T-cell (primary cell): ENCODE data around the gene GATC. TPM values are rescaled to one million over a fixed set of nuclear protein-coding genes. Genes with fewer than 3 reads are reported as not detected.
A peak's percentile ranks its signal among the peaks of the same experiment; 100 is the strongest.

ENCODE experiments used
- ATAC-seq, 4 experiments: fragments of 200-7000 bp in 3 of 4; fragments of 150-1000 bp in 1 of 4; cut with Tn5 transposase; replicated peaks in 1 of 4; 1 replicate in 3 of 4; 2 replicates in 1 of 4; pipeline ENCODE4 v1.10.0; 2021; ENCODE audit warnings: moderate library complexity in 3 of 4, mild to moderate bottlenecking in 2 of 4, moderate number of reproducible peaks in 1 of 4
- CTCF ChIA-PET, 2 donors: fragments of 300-600 bp; sonication (Branson Sonifier 250); formaldehyde crosslinking; loops; one replicate each; lab custom pipeline; 2022; ENCODE audit warnings: antibody characterized with exemption in 2 of 2; lab: Charles Lee
- POLR2A ChIA-PET, 2 donors: fragments of 300-600 bp; sonication (Branson Sonifier 250); formaldehyde crosslinking; loops; one replicate each; lab custom pipeline; 2022; ENCODE audit warnings: antibody characterized with exemption in 2 of 2; lab: Charles Lee
- DNase-seq, 35 experiments: peaks; one replicate each; pipeline versions ENCODE4 v3.0.0 to v3.0.0-alpha.2; 2013 to 2023
- H3K27ac ChIP-seq: one replicate; pipeline ENCODE4 v1.5.1; 2013; ENCODE audit warnings: low read length
- H3K27me3 ChIP-seq, 2 experiments: replicated peaks in 1 of 2; 1 replicate in 1 of 2; 2 replicates in 1 of 2; pipeline versions ENCODE4 v1.6.1 to v1.7.0; 2013; ENCODE audit warnings: low read length in 1 of 2, mixed read lengths in 1 of 2; ENCODE audit not compliant: control insufficient read depth in 2 of 2, insufficient read depth in 2 of 2; ENCODE audit errors: extremely low read depth in 1 of 2
- H3K36me3 ChIP-seq, 2 donors: 1 replicate in 1 of 2; 2 replicates in 1 of 2; pipeline versions ENCODE4 v1.6.1 to v1.7.0; 2013; ENCODE audit warnings: low read length in 1 of 2; ENCODE audit not compliant: control insufficient read depth in 2 of 2, insufficient read depth in 1 of 2; ENCODE audit errors: extremely low read depth in 1 of 2
- H3K4me1 ChIP-seq, 2 experiments: 1 replicate in 1 of 2; 2 replicates in 1 of 2; pipeline versions ENCODE4 v1.6.1 to v1.7.0; 2013; ENCODE audit warnings: low read length in 2 of 2, mixed read lengths in 1 of 2; ENCODE audit not compliant: insufficient read depth in 2 of 2, control insufficient read depth in 1 of 2; ENCODE audit errors: extremely low read depth in 1 of 2
- H3K4me3 ChIP-seq, 2 donors: 1 replicate in 1 of 2; 2 replicates in 1 of 2; pipeline versions ENCODE4 v1.5.1 to v1.7.0; 2013; ENCODE audit warnings: mild to moderate bottlenecking in 2 of 2, low read length in 1 of 2, moderate library complexity in 1 of 2; ENCODE audit not compliant: control insufficient read depth in 1 of 2; ENCODE audit errors: extremely low read depth in 1 of 2
- H3K9me3 ChIP-seq: 2 replicates; pipeline ENCODE4 v1.7.0; 2013
- H3K27ac Mint-ChIP-seq, 2 donors: one replicate each; pipeline ENCODE4 v1.8.0; 2020 to 2021; ENCODE audit warnings: mild to moderate bottlenecking in 2 of 2, mixed read lengths in 2 of 2
- H3K27me3 Mint-ChIP-seq, 2 donors: one replicate each; pipeline ENCODE4 v1.8.0; 2021 to 2022; ENCODE audit warnings: mixed read lengths in 2 of 2
- H3K36me3 Mint-ChIP-seq: one replicate; pipeline ENCODE4 v1.8.0; 2021; ENCODE audit warnings: mixed read lengths
- H3K4me1 Mint-ChIP-seq, 3 donors: one replicate each; pipeline ENCODE4 v1.8.0; 2020 to 2022; ENCODE audit warnings: mixed read lengths in 3 of 3, mild to moderate bottlenecking in 1 of 3
- H3K4me3 Mint-ChIP-seq, 3 donors: one replicate each; pipeline ENCODE4 v1.8.0; 2020 to 2022; ENCODE audit warnings: mild to moderate bottlenecking in 3 of 3, mixed read lengths in 3 of 3, moderate library complexity in 3 of 3
- H3K9me3 Mint-ChIP-seq, 3 donors: one replicate each; pipeline ENCODE4 v1.8.0; 2020 to 2022; ENCODE audit warnings: mixed read lengths in 3 of 3
- WGBS: methylation state at CpG from one replicate; pipeline ENCODE4 v1.1.5; 2013; ENCODE audit warnings: missing lambda C conversion rate; ENCODE audit not compliant: insufficient coverage; 5-methylcytosine and 5-hydroxymethylcytosine counted together
- total RNA-seq, 35 experiments: library from RNA in 6 of 35; stranded (reverse) in 6 of 35; fragments of 120-200 nt in 1 of 35; gene quantifications; one replicate each; pipeline versions ENCODE4 v1.2.1 to v1.2.4 and lab custom pipeline; 2013 to 2026

GATC gene
- total RNA-seq, 5 donors from 2014 or later (not counting 1 experiment from before 2014, with no cell fraction given) = 15.9 to 47.2 (median 30.3) TPM

DNA sequence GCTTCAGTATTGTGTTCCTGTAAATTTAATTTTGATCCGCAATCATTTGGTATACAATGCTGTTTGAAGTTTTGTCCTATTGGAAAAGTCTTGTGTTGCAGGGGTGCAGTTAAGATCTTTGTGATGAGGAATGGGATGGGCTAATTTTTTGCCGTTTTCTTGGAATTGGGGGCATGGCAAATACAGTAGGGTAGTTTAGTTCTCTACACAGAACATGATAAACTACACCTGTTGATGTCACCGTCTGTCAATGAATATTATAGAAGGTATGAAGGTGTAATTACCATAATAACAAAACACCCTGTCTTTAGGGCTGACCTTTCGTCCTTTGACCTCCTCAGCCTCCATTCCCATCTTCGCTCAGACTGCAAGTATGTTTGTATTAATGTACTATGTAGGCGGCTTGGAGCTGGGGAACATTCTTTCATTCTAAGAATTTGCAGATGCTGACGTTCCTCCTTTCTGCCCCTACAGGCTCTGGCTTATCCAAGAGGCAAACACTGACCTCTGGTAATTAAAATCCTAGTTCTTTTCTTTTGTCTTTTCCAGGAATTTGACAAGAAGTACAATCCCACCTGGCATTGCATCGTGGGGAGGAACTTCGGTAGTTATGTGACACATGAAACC lies 51.4 kb downstream of the GATC start:
- no peak for DNase-seq
- H3K4me1 ChIP-seq = peaks cover 15 to 16% of the 10 kb centered on the region in 2 experiments
- peaks cover 3 to 11% of the 10 kb centered on the region in 2 donors for H3K36me3 ChIP-seq
- 83% methylated on average over 1 of the region's 9 CpGs for WGBS
- peak overlapping the region; percentile 83 to 97 for H3K4me3 ChIP-seq
- H3K27ac Mint-ChIP-seq = peak overlapping the region; percentile 90 to 93
- no peaks in the 10 kb centered on the region for H3K27me3 ChIP-seq
- no peaks in the 10 kb centered on the region for H3K9me3 Mint-ChIP-seq
- ChIA-PET POLR2A (interaction anchor here in 1 of 2 donors (0.7 to 2.1 kb wide), 2 partner anchors 31 to 296 kb away, joined by 3 to 6 read pairs; partner anchors contain the start of genes COQ5 and RPLP0), CTCF (interaction anchor here in 1 of 2 donors (0.8 kb wide), 1 partner anchor 43 kb away, joined by 3 read pairs; no protein-coding TSS in a partner anchor)
- no peak for ATAC-seq
- H3K36me3 Mint-ChIP-seq = peaks cover 15% of the 10 kb centered on the region
- no peak overlapping the region for H3K27ac ChIP-seq
- peak overlapping the region; percentile 88 to 96 (median 91) for H3K4me3 Mint-ChIP-seq
- H3K4me1 Mint-ChIP-seq = peaks cover 29 to 37% (median 33%) of the 10 kb centered on the region in 3 donors
- no peaks in the 10 kb centered on the region for H3K9me3 ChIP-seq
- H3K27me3 Mint-ChIP-seq = no peaks in the 10 kb centered on the region

DNA sequence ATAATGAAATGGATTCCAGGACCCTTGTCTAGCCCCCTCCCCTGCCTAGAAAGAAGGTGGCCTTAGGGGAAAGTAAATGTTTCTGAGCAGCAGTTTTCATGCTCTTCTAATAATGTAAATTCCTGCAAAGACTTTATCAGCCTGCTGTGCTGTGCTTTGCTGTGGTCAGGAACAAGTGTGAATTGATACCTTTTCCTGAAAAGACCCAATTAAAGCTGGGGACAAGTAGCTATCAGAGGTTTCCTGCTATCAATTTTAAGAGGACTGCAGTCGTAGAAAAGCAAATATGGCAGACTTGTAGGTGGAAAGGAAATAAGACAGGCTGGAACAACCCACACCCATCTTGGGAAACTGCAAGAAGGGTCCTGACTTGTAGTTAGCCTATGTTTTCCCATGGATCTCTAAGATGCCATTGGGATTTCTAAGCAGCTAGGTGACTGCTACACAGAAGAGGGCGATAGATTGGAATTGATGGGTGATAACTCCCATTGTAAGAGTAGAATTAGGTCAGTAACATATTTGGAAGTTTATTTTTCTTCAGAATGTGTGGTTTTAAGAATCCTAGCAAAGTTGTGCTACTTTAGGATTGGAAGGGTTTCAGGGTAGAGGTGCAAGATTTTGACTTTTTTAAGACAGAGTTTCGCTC lies 52.7 kb downstream of the GATC start:
- DNase-seq (no peak), ATAC-seq (no peak)
- Mint-ChIP-seq H3K27ac (peak overlapping the region; percentile 59 to 93), H3K9me3 (no peaks in the 10 kb centered on the region), H3K27me3 (no peaks in the 10 kb centered on the region), H3K4me1 (peaks cover 29 to 37% (median 33%) of the 10 kb centered on the region in 3 donors), H3K4me3 (no peak overlapping the region), H3K36me3 (peaks cover 26% of the 10 kb centered on the region)
- peaks cover 6 to 21% of the 10 kb centered on the region in 2 donors for H3K36me3 ChIP-seq
- no peaks in the 10 kb centered on the region for H3K27me3 ChIP-seq
- no peak overlapping the region for H3K27ac ChIP-seq
- 96% methylated on average over 2 of the region's 3 CpGs for WGBS
- H3K9me3 ChIP-seq = no peaks in the 10 kb centered on the region
- ChIA-PET CTCF (interaction anchor here in 1 of 2 donors (1.1 kb wide), 2 partner anchors 53 to 473 kb away, joined by 3 to 4 read pairs; no protein-coding TSS in a partner anchor), POLR2A (interaction anchor here in 1 of 2 donors (0.6 kb wide), 1 partner anchor 18 kb away, joined by 3 read pairs; no protein-coding TSS in a partner anchor)
- H3K4me3 ChIP-seq = no peak overlapping the region
- peaks cover 15 to 16% of the 10 kb centered on the region in 2 experiments for H3K4me1 ChIP-seq

DNA sequence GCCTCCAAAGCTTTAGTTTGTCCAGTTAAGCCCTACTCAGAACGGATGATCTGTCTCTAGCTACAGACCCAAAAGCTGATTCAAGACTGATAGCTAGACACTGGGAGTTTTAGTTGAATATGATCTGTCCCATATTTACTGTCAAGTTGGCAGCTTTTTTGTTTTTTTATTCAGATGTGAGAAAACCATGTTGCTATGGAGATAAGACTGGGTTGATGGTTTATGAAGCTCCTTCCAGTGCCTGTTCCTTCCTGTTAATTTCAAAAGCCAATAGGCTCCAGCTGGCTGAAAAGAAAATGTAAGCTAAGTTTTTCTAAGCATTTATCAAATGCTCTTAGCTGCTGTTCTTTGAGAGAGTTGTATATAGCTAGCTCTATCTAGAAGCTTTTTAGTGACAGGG lies 54.3 kb downstream of the GATC start:
- Histone ChIP-seq H3K4me1 (peaks cover 10 to 11% of the 10 kb centered on the region in 2 experiments), H3K9me3 (no peaks in the 10 kb centered on the region), H3K4me3 (no peak overlapping the region), H3K36me3 (peaks cover 6 to 29% of the 10 kb centered on the region in 2 donors), H3K27me3 (no peaks in the 10 kb centered on the region), H3K27ac (no peak overlapping the region)
- Mint-ChIP-seq H3K4me1 (peaks cover 21 to 31% (median 29%) of the 10 kb centered on the region in 3 donors), H3K4me3 (no peak overlapping the region), H3K27ac (peak overlapping the region; percentile 12 to 47), H3K36me3 (peaks cover 27% of the 10 kb centered on the region), H3K9me3 (no peaks in the 10 kb centered on the region), H3K27me3 (no peaks in the 10 kb centered on the region)
- DNase-seq (no peak), ATAC-seq (no peak)
- POLR2A ChIA-PET = interaction anchor here in 1 of 2 donors (0.6 to 0.7 kb wide), 2 partner anchors 61 to 66 kb away, joined by 3 to 5 read pairs; no protein-coding TSS in a partner anchor
- CTCF ChIA-PET = interaction anchor here (0.7 to 1.1 kb wide), 5 partner anchors 10 to 31 kb away, joined by 3 to 5 read pairs (median 4); partner anchors contain the start of genes COQ5 (in 1 of the 2) and SRSF9 (in 1 of the 2)
- no CpG with 5 or more reads among the region's 1 CpG for WGBS

DNA sequence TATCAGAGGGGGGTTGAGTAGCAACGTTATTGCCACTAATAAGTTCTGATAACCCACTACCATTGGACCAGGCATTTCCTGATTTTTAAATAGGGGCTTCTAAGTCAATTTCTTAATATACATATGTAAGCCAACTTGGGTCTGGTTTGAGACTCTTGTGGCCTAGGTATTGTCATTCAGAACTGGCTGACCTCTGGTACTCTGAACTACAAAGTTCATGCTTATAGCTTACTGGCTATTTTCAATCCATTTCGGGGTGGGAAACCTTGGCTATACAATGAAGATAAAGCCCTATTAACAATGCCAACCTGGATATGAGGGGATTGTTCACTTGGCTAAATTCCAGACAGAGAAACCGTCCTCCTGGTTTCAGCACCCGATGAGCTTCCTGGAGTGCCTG lies 58.3 kb downstream of the GATC start:
- POLR2A ChIA-PET = interaction anchor here in 1 of 2 donors (1.2 kb wide), 1 partner anchor 10 kb away, joined by 3 read pairs; no protein-coding TSS in a partner anchor
- no peak overlapping the region for H3K27ac Mint-ChIP-seq
- CTCF ChIA-PET = interaction anchor here (0.6 to 0.7 kb wide), 2 partner anchors 23 to 556 kb away, joined by 3 to 4 read pairs; no protein-coding TSS in a partner anchor
- no peaks in the 10 kb centered on the region for H3K27me3 Mint-ChIP-seq
- no peaks in the 10 kb centered on the region for H3K9me3 Mint-ChIP-seq
- Histone ChIP-seq H3K27ac (no peak overlapping the region), H3K4me3 (no peak overlapping the region), H3K4me1 (no peaks in the 10 kb centered on the region), H3K36me3 (peaks cover 13 to 42% of the 10 kb centered on the region in 2 donors), H3K9me3 (no peaks in the 10 kb centered on the region), H3K27me3 (no peaks in the 10 kb centered on the region)
- DNase-seq = no peak
- H3K4me3 Mint-ChIP-seq = no peak overlapping the region
- H3K4me1 Mint-ChIP-seq = peaks cover 3 to 8% (median 5%) of the 10 kb centered on the region in 3 donors
- peaks cover 28% of the 10 kb centered on the region for H3K36me3 Mint-ChIP-seq
- 100% methylated on average over 1 of the region's 4 CpGs for WGBS
- ATAC-seq = no peak

DNA sequence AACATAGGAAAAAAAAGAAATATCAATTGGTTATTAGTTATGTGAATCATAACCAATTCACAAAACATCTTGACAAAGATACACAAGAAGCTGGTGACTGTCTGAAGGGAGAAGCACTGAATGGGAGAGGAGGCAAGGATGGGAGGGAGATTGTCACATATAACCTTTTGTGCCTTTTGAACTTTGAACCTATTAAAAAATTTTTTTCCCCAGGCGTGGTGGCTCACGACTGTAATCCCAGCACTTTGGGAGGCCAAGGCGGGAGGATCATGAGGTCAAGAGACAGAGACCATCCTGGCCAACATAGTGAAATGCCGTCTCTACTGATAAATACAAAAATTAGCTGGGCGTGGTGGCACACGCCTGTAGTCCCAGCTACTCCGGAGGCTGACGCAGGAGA lies 62.3 kb downstream of the GATC start:
- no peaks in the 10 kb centered on the region for H3K4me1 ChIP-seq
- 98% methylated on average over 8 of the region's 8 CpGs for WGBS
- ChIA-PET CTCF (interaction anchor here in 1 of 2 donors (0.7 kb wide), 1 partner anchor 174 kb away, joined by 7 read pairs; no protein-coding TSS in a partner anchor), POLR2A (no interaction called here)
- H3K36me3 Mint-ChIP-seq = peaks cover 27% of the 10 kb centered on the region
- no peaks in the 10 kb centered on the region for H3K9me3 ChIP-seq
- H3K27ac ChIP-seq = no peak overlapping the region
- no peak overlapping the region for H3K4me3 Mint-ChIP-seq
- DNase-seq (no peak), ATAC-seq (no peak)
- H3K36me3 ChIP-seq = peaks cover 8 to 48% of the 10 kb centered on the region in 2 donors
- no peaks in the 10 kb centered on the region for H3K4me1 Mint-ChIP-seq
- H3K4me3 ChIP-seq = no peak overlapping the region
- no peaks in the 10 kb centered on the region for H3K9me3 Mint-ChIP-seq
- no peaks in the 10 kb centered on the region for H3K27me3 ChIP-seq
- H3K27ac Mint-ChIP-seq = no peak overlapping the region
- H3K27me3 Mint-ChIP-seq = no peaks in the 10 kb centered on the region
